ENCODE measurements around the gene MICAL3. TPM values are rescaled to one million over a fixed set of nuclear protein-coding genes. Genes with fewer than 3 reads are reported as not detected.

Gene MICAL3
- total RNA-seq, 1 experiment from 2014 or later: 23.5 TPM

GRCh38 chr22:17831501-17832251 lies 192.7 kb downstream of the MICAL3 start:
- H3K27ac ChIP-seq: no peak overlapping the region
- H3K9me3 ChIP-seq (replicated peaks): no peaks in the 10 kb centered on the region
- H3K36me3 ChIP-seq: peaks cover 51% of the 10 kb centered on the region
- H3K4me1 ChIP-seq (replicated peaks): no peaks in the 10 kb centered on the region
- no peak for DNase-seq (ENCODE audit: low read depth in 1 of 2, low spot score in 2 of 2)
- no peaks in the 10 kb centered on the region for H3K27me3 ChIP-seq (replicated peaks)
- no peak overlapping the region for H3K4me3 ChIP-seq

- no peaks in the 10 kb centered on the region for H3K4me1 ChIP-seq (replicated peaks)
- H3K36me3 ChIP-seq: peaks cover 51% of the 10 kb centered on the region
- H3K4me3 ChIP-seq: no peak overlapping the region
- no peaks in the 10 kb centered on the region for H3K9me3 ChIP-seq (replicated peaks)
- no peak overlapping the region for H3K27ac ChIP-seq
- DNase-seq (ENCODE audit: low read depth in 1 of 2, low spot score in 2 of 2): peak; percentile 75 to 79
- no peaks in the 10 kb centered on the region for H3K27me3 ChIP-seq (replicated peaks)
Observed at GRCh38 chr22:17830043-17830961, 194.1 kb downstream of the MICAL3 start.

- Histone ChIP-seq H3K9me3 (replicated peaks) (no peaks in the 10 kb centered on the region), H3K27ac (no peak overlapping the region), H3K36me3 (peaks cover 51% of the 10 kb centered on the region), H3K4me1 (replicated peaks) (no peaks in the 10 kb centered on the region), H3K4me3 (no peak overlapping the region), H3K27me3 (replicated peaks) (no peaks in the 10 kb centered on the region)
- no peak for DNase-seq (ENCODE audit: low read depth in 1 of 2, low spot score in 2 of 2)
Observed at GRCh38 chr22:17829695-17830042, 194.7 kb downstream of the MICAL3 start.

GRCh38 chr22:17828502-17829080 lies 195.8 kb downstream of the MICAL3 start:
- Histone ChIP-seq H3K27ac (no peak overlapping the region), H3K4me3 (no peak overlapping the region), H3K9me3 (replicated peaks) (no peaks in the 10 kb centered on the region), H3K4me1 (replicated peaks) (no peaks in the 10 kb centered on the region), H3K36me3 (peaks cover 47% of the 10 kb centered on the region), H3K27me3 (replicated peaks) (no peaks in the 10 kb centered on the region)
- no peak for DNase-seq (ENCODE audit: low read depth in 1 of 2, low spot score in 2 of 2)

- Histone ChIP-seq H3K27ac (no peak overlapping the region), H3K27me3 (replicated peaks) (no peaks in the 10 kb centered on the region), H3K9me3 (replicated peaks) (no peaks in the 10 kb centered on the region), H3K4me1 (replicated peaks) (no peaks in the 10 kb centered on the region), H3K36me3 (peaks cover 47% of the 10 kb centered on the region), H3K4me3 (no peak overlapping the region)
- no peak for DNase-seq (ENCODE audit: low read depth in 1 of 2, low spot score in 2 of 2)
Observed at GRCh38 chr22:17827466-17827865, 196.9 kb downstream of the MICAL3 start.

- Histone ChIP-seq H3K4me1 (replicated peaks) (no peaks in the 10 kb centered on the region), H3K27me3 (replicated peaks) (no peaks in the 10 kb centered on the region), H3K9me3 (replicated peaks) (no peaks in the 10 kb centered on the region), H3K27ac (no peak overlapping the region), H3K36me3 (peaks cover 48% of the 10 kb centered on the region), H3K4me3 (no peak overlapping the region)
- DNase-seq (ENCODE audit: low read depth in 1 of 2, low spot score in 2 of 2): no peak
Observed at GRCh38 chr22:17825876-17826550, 198.3 kb downstream of the MICAL3 start.

- H3K27me3 ChIP-seq (replicated peaks): no peaks in the 10 kb centered on the region
- H3K36me3 ChIP-seq: peaks cover 43% of the 10 kb centered on the region
- no peak for DNase-seq (ENCODE audit: low read depth in 1 of 2, low spot score in 2 of 2)
- no peak overlapping the region for H3K4me3 ChIP-seq
- no peaks in the 10 kb centered on the region for H3K4me1 ChIP-seq (replicated peaks)
- no peak overlapping the region for H3K27ac ChIP-seq
- no peaks in the 10 kb centered on the region for H3K9me3 ChIP-seq (replicated peaks)
Observed at GRCh38 chr22:17824457-17824856, 199.9 kb downstream of the MICAL3 start.

GRCh38 chr22:17823964-17824363 lies 200.4 kb downstream of the MICAL3 start:
- H3K36me3 ChIP-seq: peaks cover 46% of the 10 kb centered on the region

GRCh38 chr22:17823226-17823625 lies 201.1 kb downstream of the MICAL3 start:
- Histone ChIP-seq H3K4me3 (no peak overlapping the region), H3K4me1 (replicated peaks) (no peaks in the 10 kb centered on the region), H3K27me3 (replicated peaks) (no peaks in the 10 kb centered on the region), H3K27ac (no peak overlapping the region), H3K36me3 (peaks cover 44% of the 10 kb centered on the region), H3K9me3 (replicated peaks) (no peaks in the 10 kb centered on the region)
- DNase-seq (ENCODE audit: low read depth in 1 of 2, low spot score in 2 of 2): no peak

More at GRCh38 chr22:17823964-17824363, 200.4 kb downstream of the MICAL3 start:
- H3K27me3 ChIP-seq (replicated peaks): no peaks in the 10 kb centered on the region
- no peaks in the 10 kb centered on the region for H3K4me1 ChIP-seq (replicated peaks)
- no peak overlapping the region for H3K4me3 ChIP-seq
- DNase-seq (ENCODE audit: low read depth in 1 of 2, low spot score in 2 of 2): no peak
- H3K9me3 ChIP-seq (replicated peaks): no peaks in the 10 kb centered on the region
- no peak overlapping the region for H3K27ac ChIP-seq

- Histone ChIP-seq H3K4me3 (no peak overlapping the region), H3K27ac (no peak overlapping the region), H3K4me1 (replicated peaks) (no peaks in the 10 kb centered on the region), H3K27me3 (replicated peaks) (no peaks in the 10 kb centered on the region), H3K9me3 (replicated peaks) (no peaks in the 10 kb centered on the region), H3K36me3 (peaks cover 40% of the 10 kb centered on the region)
- no peak for DNase-seq (ENCODE audit: low read depth in 1 of 2, low spot score in 2 of 2)
Observed at GRCh38 chr22:17822087-17822486, 202.3 kb downstream of the MICAL3 start.

GRCh38 chr22:17820879-17821439 lies 203.4 kb downstream of the MICAL3 start:
- Histone ChIP-seq H3K4me3 (no peak overlapping the region), H3K4me1 (replicated peaks) (no peaks in the 10 kb centered on the region), H3K27ac (no peak overlapping the region), H3K27me3 (replicated peaks) (no peaks in the 10 kb centered on the region), H3K36me3 (peaks cover 40% of the 10 kb centered on the region), H3K9me3 (replicated peaks) (no peaks in the 10 kb centered on the region)
- DNase-seq (ENCODE audit: low read depth in 1 of 2, low spot score in 2 of 2): no peak

- H3K27me3 ChIP-seq (replicated peaks): no peaks in the 10 kb centered on the region
- no peaks in the 10 kb centered on the region for H3K9me3 ChIP-seq (replicated peaks)
- peaks cover 51% of the 10 kb centered on the region for H3K36me3 ChIP-seq
- no peaks in the 10 kb centered on the region for H3K4me1 ChIP-seq (replicated peaks)
- H3K4me3 ChIP-seq: no peak overlapping the region
- DNase-seq (ENCODE audit: low read depth in 1 of 2, low spot score in 2 of 2): no peak
- no peak overlapping the region for H3K27ac ChIP-seq
Observed at GRCh38 chr22:17818649-17819048, 205.7 kb downstream of the MICAL3 start.

GRCh38 chr22:17818180-17818579 lies 206.2 kb downstream of the MICAL3 start:
- H3K4me3 ChIP-seq: no peak overlapping the region
- no peak for DNase-seq (ENCODE audit: low read depth in 1 of 2, low spot score in 2 of 2)
- H3K9me3 ChIP-seq (replicated peaks): no peaks in the 10 kb centered on the region
- H3K36me3 ChIP-seq: peaks cover 51% of the 10 kb centered on the region
- H3K4me1 ChIP-seq (replicated peaks): no peaks in the 10 kb centered on the region
- H3K27me3 ChIP-seq (replicated peaks): no peaks in the 10 kb centered on the region
- no peak overlapping the region for H3K27ac ChIP-seq

Data from SJSA1 (cell line).